ENCODE measurements around the gene GKN2.

The GKN2 gene

DNA sequence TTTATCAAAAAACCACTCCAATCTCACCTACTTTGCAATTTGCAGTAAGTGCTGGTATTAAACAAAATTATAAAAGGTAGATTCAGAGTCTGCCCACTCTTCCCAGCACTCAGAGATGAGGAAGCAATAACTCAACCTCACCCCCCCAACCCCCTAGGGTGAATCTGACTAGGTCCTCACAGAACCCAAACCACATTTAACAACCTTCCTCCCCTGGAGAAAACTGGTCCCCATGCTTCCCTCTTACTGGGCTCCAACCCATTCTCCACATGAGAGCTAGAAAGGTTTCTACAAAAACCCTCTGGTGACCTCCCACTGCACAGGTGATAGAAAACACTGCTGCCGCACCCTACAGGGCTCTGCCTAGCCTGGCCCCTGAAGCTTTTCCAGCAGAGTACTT lies 41.0 kb downstream of the GKN2 start:
- TF ChIP-seq, protein P1, sequence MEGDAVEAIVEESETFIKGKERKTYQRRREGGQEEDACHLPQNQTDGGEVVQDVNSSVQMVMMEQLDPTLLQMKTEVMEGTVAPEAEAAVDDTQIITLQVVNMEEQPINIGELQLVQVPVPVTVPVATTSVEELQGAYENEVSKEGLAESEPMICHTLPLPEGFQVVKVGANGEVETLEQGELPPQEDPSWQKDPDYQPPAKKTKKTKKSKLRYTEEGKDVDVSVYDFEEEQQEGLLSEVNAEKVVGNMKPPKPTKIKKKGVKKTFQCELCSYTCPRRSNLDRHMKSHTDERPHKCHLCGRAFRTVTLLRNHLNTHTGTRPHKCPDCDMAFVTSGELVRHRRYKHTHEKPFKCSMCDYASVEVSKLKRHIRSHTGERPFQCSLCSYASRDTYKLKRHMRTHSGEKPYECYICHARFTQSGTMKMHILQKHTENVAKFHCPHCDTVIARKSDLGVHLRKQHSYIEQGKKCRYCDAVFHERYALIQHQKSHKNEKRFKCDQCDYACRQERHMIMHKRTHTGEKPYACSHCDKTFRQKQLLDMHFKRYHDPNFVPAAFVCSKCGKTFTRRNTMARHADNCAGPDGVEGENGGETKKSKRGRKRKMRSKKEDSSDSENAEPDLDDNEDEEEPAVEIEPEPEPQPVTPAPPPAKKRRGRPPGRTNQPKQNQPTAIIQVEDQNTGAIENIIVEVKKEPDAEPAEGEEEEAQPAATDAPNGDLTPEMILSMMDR (conservative IDR thresholded peaks at IDR 0.05; ENCODE audit: control insufficient read depth, insufficient read depth, low read depth, low read length), result no peak
- DNase-seq (ENCODE audit: low read depth), result no peak

DNA sequence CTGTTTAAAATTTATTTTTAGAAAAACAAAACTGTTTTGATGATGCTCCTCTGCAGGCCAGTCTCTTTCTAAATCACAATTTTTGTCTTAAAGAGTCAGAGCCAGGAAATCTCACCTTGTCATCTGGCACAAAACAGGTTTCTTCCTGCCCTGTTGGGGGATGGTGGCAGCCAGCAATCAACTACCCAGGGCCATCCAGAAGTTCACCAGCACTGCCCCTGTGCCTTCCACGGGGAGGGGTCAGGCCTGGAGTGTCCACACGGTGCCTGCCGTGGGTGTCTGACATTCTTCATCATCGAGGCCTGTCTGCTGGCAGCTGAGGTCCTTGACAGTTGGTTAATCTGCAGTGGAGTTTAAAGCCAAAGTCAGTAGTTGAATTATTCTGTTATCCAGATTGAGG lies 41.4 kb downstream of the GKN2 start:
- no peak overlapping the region for H3K4me3 ChIP-seq (ENCODE audit: control insufficient read depth, low read depth, low read length)

More for the DNA sequence above, 41.0 kb downstream of the GKN2 start:
- H3K4me3 ChIP-seq (ENCODE audit: control insufficient read depth, low read depth, low read length), result no peak overlapping the region

DNA sequence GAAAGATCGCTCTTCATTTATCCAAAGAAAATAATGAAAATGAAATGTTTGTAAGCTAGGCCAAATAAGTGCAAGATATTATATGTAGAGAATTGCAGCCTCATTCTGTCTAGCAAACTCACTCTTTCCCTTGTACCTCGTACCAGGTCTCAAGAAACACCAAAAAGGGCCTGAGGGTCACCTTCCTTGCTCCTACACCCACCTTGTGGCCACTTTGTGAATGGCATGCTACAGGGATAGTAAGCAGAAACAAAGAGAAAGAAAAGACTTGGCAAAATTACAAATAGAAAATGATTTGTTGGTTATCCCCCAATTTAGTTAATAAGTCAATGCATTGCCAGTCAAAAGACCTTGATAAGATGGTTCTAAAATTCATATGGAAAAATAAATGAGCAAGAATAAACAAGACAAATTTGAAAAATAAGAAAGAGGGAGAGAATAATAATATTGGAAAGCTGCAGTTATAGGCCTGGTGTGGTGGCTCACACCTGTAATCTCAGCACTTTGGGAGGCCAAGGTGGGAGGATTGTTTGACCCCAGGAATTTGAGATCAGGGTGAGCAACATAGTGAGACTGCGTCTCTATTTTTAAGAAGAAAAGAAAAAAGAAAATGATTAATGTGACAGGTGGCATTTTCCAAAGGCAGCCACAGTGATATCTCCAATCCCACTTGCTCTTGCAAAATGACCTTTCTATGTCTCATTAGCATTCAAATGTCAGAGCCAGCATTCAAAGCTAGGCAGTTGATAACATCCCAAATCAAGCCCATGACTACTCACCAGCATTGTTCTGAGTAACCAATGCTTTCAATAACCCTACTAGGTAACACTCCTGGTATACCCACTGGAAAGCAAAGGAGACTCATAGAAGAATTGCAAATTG lies 42.7 kb downstream of the GKN2 start:
- TF ChIP-seq, protein P1 (conservative IDR thresholded peaks at IDR 0.05; ENCODE audit: control insufficient read depth, insufficient read depth, low read depth, low read length), result peak; percentile 97
- H3K4me3 ChIP-seq (ENCODE audit: control insufficient read depth, low read depth, low read length), result no peak overlapping the region
- DNase-seq (ENCODE audit: low read depth), result peak; percentile 69

More for the DNA sequence above, 41.4 kb downstream of the GKN2 start:
- DNase-seq (ENCODE audit: low read depth), result no peak
- TF ChIP-seq, protein P1 (conservative IDR thresholded peaks at IDR 0.05; ENCODE audit: control insufficient read depth, insufficient read depth, low read depth, low read length), result no peak

DNA sequence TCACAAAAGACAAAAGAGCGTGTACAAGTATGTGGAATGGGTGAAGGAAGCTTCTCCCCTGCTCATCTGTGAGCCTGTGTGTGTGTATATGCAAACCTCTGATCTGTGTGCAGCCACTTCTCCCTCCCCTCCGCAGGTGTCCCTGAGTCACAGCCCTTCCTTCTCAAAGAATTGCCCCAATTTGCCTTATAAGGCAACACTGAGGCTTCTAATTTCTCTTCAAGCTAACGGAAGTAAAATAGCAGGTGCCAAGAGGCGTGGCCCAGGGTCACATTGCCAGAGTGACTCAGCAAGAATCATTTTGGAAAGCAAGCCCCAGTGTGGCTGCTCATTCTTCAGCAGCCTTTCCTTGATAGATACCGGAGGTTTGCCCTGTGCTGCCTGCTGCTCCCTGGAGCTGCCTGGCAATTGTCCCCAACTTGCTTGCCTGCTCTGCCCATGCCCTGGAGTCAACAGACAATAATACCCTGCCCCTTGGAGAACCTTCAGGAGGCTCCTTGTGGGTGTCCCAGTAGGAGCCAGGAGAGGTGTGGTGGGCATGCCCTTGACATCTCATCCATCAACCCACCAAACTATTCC lies 44.2 kb downstream of the GKN2 start:
- TF ChIP-seq, protein P1 (conservative IDR thresholded peaks at IDR 0.05; ENCODE audit: control insufficient read depth, insufficient read depth, low read depth, low read length), result no peak
- DNase-seq (ENCODE audit: low read depth), result peak; percentile 61
- H3K4me3 ChIP-seq (ENCODE audit: control insufficient read depth, low read depth, low read length), result no peak overlapping the region

DNA sequence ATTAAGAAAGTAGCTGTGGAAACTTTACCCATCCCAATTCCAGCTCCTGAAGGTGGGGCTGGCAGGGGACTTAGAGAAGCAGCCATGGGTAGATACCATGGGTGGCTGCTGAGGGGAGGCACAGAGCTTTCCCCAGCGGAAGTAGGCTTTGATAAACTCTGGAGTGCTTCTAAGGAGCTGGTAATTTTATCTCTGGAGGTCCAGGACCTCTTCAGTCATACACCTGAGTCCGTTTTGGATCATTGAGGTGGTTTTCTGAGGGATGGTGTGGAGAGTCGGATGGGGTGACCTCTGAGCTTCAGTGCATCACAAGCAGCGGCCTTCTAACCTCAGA lies 44.8 kb downstream of the GKN2 start:
- no peak overlapping the region for H3K4me3 ChIP-seq (ENCODE audit: control insufficient read depth, low read depth, low read length)
- no peak for DNase-seq (ENCODE audit: low read depth)
- TF ChIP-seq, protein P1 (conservative IDR thresholded peaks at IDR 0.05; ENCODE audit: control insufficient read depth, insufficient read depth, low read depth, low read length), result no peak

DNA sequence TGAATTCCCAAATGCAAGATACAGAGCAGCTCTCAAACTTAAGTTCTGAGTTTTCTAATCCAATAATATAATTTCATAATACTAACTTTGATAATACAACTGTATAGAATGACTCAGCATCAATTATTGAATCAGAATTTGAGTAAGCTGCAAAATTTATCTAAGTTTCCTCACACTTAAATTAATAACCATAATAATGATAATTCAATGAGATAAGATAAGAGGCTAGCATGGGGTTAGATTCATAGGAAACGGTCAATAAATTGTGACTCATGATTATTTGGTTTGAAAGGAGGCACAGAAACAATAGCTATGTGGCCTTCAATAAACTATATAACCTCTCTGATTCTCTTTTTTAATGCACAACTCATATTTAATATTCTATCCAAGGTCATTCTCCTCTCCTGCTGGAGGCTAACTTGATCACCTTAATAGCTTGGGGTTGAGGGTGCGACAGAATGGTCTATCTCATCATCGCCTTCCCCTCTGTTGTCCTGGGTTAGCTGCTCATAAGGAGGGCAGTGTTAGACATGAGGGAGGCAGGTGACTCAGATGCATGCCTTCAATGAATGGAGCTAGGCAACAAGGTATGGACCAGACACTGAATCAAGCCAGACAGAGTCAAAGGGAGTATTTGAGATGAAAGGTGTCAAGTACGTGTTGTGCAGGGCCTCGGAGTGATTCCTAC lies 45.3 kb downstream of the GKN2 start:
- TF ChIP-seq, protein P1 (conservative IDR thresholded peaks at IDR 0.05; ENCODE audit: control insufficient read depth, insufficient read depth, low read depth, low read length), result no peak
- H3K4me3 ChIP-seq (ENCODE audit: control insufficient read depth, low read depth, low read length), result no peak overlapping the region
- DNase-seq (ENCODE audit: low read depth), result no peak

Measured in fibroblast of mammary gland (primary cell).